HG02642 (cell line): ENCODE results near the gene JAKMIP3.

Source experiments
- ATAC-seq: cut with Tn5 transposase; IDR thresholded peaks from one replicate; pipeline ENCODE4 v1.9.1; 2021; ENCODE audit warnings: mild to moderate bottlenecking; ENCODE audit not compliant: unreplicated experiment, poor library complexity

Gene JAKMIP3

GRCh38 chr10:132096863-132097478 lies 31.2 kb downstream of the JAKMIP3 start:
- no peak for ATAC-seq

- no peak for ATAC-seq
Measured at GRCh38 chr10:132097609-132098377, 32.0 kb downstream of the JAKMIP3 start.

DNA sequence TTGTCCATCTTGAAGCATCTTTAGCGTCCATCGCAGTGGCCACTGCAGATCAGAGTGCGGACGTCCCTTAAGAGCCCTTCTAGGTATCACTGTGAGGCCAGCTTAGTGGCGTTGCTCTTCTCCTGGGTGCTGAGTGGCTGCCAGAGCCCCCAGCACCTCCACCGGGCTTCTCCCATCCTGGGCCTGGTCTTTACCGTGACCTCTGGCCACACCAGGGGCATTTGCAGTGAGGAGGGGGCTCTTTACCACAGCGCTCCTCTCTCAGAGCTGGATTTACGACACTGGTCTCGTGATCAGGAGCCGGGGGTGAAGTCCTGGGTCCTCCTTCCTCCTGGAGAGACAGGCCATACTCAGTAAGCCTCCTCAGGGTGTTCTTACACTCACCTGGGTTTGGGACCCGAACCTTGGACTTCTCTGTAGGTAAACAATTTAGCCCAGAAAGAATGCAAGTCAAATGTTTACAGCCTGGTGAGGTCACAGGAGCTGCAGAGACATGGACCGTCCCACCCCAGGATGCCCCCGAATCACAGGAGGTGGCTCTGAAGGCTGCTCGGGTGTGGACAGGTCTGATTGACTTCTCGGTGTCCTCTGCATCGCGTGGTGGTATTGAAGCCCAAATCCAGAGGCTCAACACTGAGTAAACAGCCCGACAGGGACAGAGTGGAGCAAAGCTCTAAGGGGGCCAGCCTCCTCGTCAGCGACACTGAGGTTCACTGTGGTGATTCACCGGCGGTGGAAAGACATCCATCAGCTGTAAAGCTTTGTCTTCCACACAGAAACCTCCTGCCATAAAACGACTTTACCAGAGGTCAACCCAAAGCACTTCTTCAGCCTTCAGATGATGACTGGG lies 33.0 kb downstream of the JAKMIP3 start:
- ATAC-seq, result no peak

GRCh38 chr10:132099389-132100090 lies 33.8 kb downstream of the JAKMIP3 start:
- no peak for ATAC-seq

GRCh38 chr10:132100091-132100481 lies 34.3 kb downstream of the JAKMIP3 start:
- ATAC-seq, result no peak

- no peak for ATAC-seq
Measured at GRCh38 chr10:132100556-132101349, 35.0 kb downstream of the JAKMIP3 start.

- no peak for ATAC-seq
Measured at GRCh38 chr10:132101529-132101928, 35.8 kb downstream of the JAKMIP3 start.

- no peak for ATAC-seq
Measured at GRCh38 chr10:132102071-132102716, 36.4 kb downstream of the JAKMIP3 start.

- ATAC-seq, result no peak
Measured at GRCh38 chr10:132102717-132103110, 37.0 kb downstream of the JAKMIP3 start.

DNA sequence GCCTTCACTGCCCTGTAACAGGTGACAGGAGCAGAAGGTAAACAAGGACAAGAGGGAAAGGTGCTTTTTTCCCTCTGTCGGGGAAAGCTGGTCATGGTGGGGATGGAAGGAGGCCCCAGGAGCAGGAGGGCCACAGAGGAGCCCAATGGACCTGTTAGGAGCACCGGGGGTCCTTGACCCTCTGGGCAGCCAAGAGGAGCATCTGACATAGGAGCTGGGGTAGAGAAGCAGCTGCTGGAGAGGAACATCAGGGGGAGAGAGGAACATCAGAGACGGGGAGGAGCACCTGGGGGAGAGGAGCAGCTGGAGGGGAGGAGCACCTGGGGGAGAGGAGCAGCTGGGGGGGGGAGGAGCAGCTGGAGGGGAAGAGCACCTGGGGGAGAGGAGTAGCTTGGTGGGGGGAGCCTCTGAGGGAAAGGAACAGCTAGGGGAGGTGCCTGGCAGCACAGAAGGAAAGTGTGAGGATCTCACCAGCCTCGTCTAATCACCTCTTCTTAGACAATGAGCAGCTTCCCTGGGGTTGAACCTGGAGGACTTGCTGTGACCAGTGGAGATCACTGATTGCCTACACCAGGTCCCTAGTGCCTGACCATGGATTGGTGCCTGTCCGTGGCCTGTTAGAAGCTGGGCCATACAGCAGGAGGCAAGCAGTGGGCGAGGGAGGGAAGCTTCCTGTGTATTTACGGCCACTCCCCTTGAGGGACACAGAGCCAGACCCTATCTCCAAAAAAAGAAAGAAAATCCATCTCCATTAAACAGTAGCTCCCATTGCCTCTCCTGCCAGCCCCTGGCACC lies 37.6 kb downstream of the JAKMIP3 start:
- no peak for ATAC-seq

DNA sequence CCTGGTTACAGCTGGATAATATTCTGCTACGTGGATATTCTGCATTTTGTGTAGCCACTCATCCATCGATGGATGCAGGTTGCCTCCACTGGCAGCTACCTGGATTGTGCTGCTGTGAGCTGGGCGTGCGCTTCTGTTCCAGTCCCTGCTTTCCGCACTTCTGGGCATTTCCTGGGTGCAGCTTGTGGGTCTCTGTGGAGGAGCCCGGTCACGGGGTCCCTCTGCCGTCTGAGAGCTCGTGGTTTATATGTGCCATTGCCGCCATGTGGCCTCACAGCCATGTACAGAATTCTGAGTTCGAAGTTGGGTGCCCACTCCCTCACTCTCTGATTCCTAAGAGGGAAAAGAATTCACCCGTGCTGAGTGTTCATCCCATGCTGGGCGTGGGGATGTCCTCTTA lies 38.3 kb downstream of the JAKMIP3 start:
- ATAC-seq, result no peak

DNA sequence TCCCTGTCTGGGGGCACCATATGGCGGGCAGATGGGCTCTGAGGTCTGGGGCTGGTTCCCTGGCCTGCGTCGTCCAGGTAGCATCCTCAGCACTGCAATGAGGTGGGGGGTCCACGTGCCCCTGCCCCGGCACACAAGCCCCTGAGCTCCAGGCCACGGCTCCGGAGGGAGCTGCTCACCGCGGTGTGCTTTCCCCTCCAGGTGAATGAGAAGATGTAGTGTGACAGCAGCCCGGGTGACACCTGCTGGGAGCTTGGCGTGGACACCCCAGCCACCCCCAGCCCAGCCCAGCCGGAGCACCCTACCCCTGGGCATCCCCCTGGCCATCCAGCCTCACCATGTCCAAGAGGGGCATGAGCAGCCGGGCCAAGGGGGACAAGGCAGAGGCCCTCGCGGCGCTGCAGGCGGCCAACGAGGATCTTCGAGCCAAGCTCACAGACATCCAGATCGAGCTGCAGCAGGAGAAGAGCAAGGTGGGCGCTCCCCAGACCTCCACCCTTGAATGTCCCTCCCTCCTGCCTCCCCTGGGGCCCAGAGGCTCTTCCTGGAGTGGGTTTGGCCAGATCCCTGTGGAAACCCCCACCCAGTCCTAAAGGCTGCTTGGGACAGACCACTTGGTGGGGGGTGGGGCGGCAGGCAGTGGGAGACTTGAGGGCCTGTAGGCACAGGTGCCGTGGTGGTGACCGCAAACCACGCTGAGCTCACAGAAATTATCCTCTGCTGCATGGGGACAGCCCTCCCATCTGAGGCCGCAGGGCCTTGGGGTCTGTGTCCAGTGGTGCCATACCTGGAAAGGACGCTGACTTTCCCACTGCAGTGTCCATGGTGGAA lies 38.9 kb downstream of the JAKMIP3 start:
- ATAC-seq, result no peak

GRCh38 chr10:132105302-132105995 lies 39.7 kb downstream of the JAKMIP3 start:
- no peak for ATAC-seq

GRCh38 chr10:132106431-132106830 lies 40.7 kb downstream of the JAKMIP3 start:
- ATAC-seq, result no peak

- no peak for ATAC-seq
Measured at GRCh38 chr10:132107186-132107948, 41.6 kb downstream of the JAKMIP3 start.
